ENCODE results near the gene SGCD. TPM values are rescaled to one million over a fixed set of nuclear protein-coding genes. Genes with fewer than 3 reads are reported as not detected.

Gene SGCD
- total and polyA plus RNA-seq, 11 donors = 17.4 to 150 (median 76.9) TPM

DNA sequence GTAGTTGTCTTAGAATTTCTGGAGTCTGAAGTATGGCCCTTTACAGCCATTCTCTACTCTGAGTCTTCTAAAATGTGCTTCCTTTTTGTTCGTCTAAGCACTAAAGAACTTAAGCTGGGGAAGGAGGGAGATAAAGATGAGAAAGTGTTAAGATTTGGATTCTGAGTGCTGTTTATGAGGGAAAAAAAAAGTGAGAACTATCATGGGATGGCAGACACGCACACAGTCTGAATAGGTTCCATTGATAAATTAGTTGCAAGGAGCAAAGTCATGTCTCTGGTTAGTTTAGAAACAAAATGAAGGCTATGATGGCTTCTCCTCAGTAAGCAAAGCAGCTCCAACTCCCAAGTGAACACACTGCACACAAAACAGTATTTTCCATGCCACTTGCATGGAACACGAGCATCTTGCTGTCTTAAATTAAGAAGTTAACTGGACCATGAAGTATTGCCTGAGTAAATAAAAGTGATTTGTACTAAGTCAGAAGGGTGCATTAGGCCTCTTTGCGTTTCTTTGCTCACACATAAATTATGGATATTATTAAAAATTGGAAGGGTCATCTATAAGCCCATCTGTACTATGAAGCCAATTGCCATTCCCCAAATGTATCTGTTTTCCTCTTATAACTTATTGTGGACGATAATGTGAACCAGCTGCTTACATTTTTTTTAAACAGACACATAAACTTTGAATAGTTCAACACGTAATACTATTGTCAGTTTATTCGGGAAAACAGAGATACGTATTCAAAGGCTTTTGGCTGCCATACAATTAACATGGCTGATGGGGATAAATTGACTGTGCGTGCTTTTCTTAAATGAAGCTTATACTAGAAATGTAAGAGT lies 199.3 kb downstream of the SGCD start:
- no peak overlapping the region for H3K4me3 ChIP-seq
- intact Hi-C loops (cut with DNase I) = no loop called here
- 79 to 81% (median 79%) methylated on average over 9 of the region's 9 CpGs for WGBS, 4 donors
- peaks cover 0 to 17% (median 0%) of the 10 kb centered on the region in 12 donors for H3K9me3 ChIP-seq
- ATAC-seq (no peak), DNase-seq (no peak)
- H3K27me3 ChIP-seq = no peaks in the 10 kb centered on the region
- H3K4me1 ChIP-seq = no peaks in the 10 kb centered on the region
- no peak for TF ChIP-seq POLR2A (IDR thresholded peaks at IDR 0.05)
- TF ChIP-seq CTCF (IDR thresholded peaks at IDR 0.05) = no peak
- no peak overlapping the region for H3K27ac ChIP-seq
- no peaks in the 10 kb centered on the region for H3K36me3 ChIP-seq

GRCh38 chr5:156527611-156528010 lies 200.6 kb downstream of the SGCD start:
- H3K4me3 ChIP-seq = no peak overlapping the region
- no peaks in the 10 kb centered on the region for H3K27me3 ChIP-seq
- H3K9me3 ChIP-seq = peaks cover 0 to 10% (median 0%) of the 10 kb centered on the region in 12 donors
- no peaks in the 10 kb centered on the region for H3K4me1 ChIP-seq
- ATAC-seq (no peak), DNase-seq (no peak)
- H3K36me3 ChIP-seq = no peaks in the 10 kb centered on the region
- no peak for TF ChIP-seq CTCF (IDR thresholded peaks at IDR 0.05)
- no peak for TF ChIP-seq POLR2A (IDR thresholded peaks at IDR 0.05)
- 68 to 80% (median 77%) methylated on average over 2 of the region's 2 CpGs for WGBS, 4 donors
- no peak overlapping the region for H3K27ac ChIP-seq
- intact Hi-C loops (cut with DNase I) = no loop called here

DNA sequence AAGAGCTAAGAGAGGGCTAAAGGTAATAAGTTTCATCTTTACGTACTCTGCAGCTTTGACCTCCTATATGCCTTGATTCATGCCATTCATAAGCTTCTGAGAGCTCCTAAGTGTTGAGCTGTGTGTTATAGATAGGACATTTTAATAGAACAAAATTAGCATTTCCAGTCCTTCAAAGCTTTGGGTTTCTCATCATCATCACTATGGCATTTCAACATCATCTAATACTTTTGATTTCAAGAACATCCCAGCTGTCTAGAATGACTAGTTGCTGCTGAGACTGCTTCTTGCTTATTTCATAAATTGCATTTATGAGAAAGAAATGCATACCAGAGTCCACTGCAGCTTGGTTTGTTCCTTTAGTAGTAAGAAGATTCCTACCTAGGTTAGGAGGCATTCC lies 201.7 kb downstream of the SGCD start:
- Histone ChIP-seq H3K36me3 (no peaks in the 10 kb centered on the region), H3K27me3 (no peaks in the 10 kb centered on the region), H3K27ac (no peak overlapping the region), H3K4me3 (no peak overlapping the region), H3K4me1 (no peaks in the 10 kb centered on the region), H3K9me3 (peaks cover 0 to 10% (median 0%) of the 10 kb centered on the region in 12 donors)
- TF ChIP-seq CTCF (IDR thresholded peaks at IDR 0.05) (no peak), POLR2A (IDR thresholded peaks at IDR 0.05) (no peak)
- DNase-seq (no peak), ATAC-seq (peak in 1 of 4 donors; percentile 12)
- intact Hi-C loops (cut with DNase I) = no loop called here
- 83 to 89% (median 87%) methylated on average over 1 of the region's 1 CpG for WGBS, 4 donors

- intact Hi-C loops (cut with DNase I) = no loop called here
- ATAC-seq = no peak
- H3K27ac ChIP-seq = no peak overlapping the region
- peaks cover 0 to 10% (median 0%) of the 10 kb centered on the region in 12 donors for H3K9me3 ChIP-seq
- no peaks in the 10 kb centered on the region for H3K27me3 ChIP-seq
- TF ChIP-seq POLR2A (IDR thresholded peaks at IDR 0.05) (no peak), CTCF (IDR thresholded peaks at IDR 0.05) (no peak)
- H3K4me3 ChIP-seq = no peak overlapping the region
- no peaks in the 10 kb centered on the region for H3K36me3 ChIP-seq
- no peak for DNase-seq
- H3K4me1 ChIP-seq = peaks cover 0 to 8% (median 0%) of the 10 kb centered on the region in 12 donors
- 67 to 78% (median 75%) methylated on average over 1 of the region's 1 CpG for WGBS, 4 donors
These were observed 202.9 kb downstream of the SGCD start for GRCh38 chr5:156529892-156530291.

Measured in heart left ventricle (tissue), 16 donors.